Smooth muscle cell (in vitro differentiated cells): ENCODE measurements around the gene ING3. TPM values are rescaled to one million over a fixed set of nuclear protein-coding genes. Genes with fewer than 3 reads are reported as not detected.

ENCODE experiments used
- DNase-seq: peaks from one replicate; lab custom pipeline; 2025; ENCODE audit not compliant: unreplicated experiment; lab: John Stamatoyannopoulos, UW
- H2AFZ ChIP-seq: fragments of 200-600 bp; sonication (generic); 2 replicates; pipeline ENCODE4 v1.6.0; 2016; ENCODE audit warnings: antibody characterized with exemption, low read depth, mild to moderate bottlenecking
- H3F3A ChIP-seq: fragments of 200-600 bp; sonication (generic); 2 replicates; pipeline ENCODE4 v1.6.0; 2017; ENCODE audit warnings: antibody characterized with exemption, low read depth
- H3K27ac ChIP-seq: fragments of 200-600 bp; sonication (generic); 2 replicates; pipeline ENCODE4 v1.5.1; 2016; ENCODE audit warnings: low read depth, mild to moderate bottlenecking
- H3K27me3 ChIP-seq: fragments of 200-600 bp; sonication (generic); 2 replicates; pipeline ENCODE4 v1.6.1; 2016; ENCODE audit warnings: low read depth, mild to moderate bottlenecking
- H3K36me3 ChIP-seq: fragments of 200-600 bp; sonication (generic); 2 replicates; pipeline ENCODE4 v1.5.1; 2016; ENCODE audit warnings: low read depth
- H3K4me1 ChIP-seq: fragments of 200-600 bp; sonication (generic); 2 replicates; pipeline ENCODE4 v1.5.1; 2016; ENCODE audit warnings: low read depth
- H3K4me2 ChIP-seq: fragments of 200-600 bp; sonication (generic); 2 replicates; pipeline ENCODE4 v1.6.0; 2016; ENCODE audit warnings: mild to moderate bottlenecking
- H3K4me3 ChIP-seq: fragments of 200-600 bp; sonication (generic); 2 replicates; pipeline ENCODE4 v1.5.1; 2016; ENCODE audit warnings: mild to moderate bottlenecking
- H3K79me2 ChIP-seq: fragments of 200-600 bp; sonication (generic); 2 replicates; pipeline ENCODE4 v1.6.0; 2016; ENCODE audit warnings: low read depth, mild to moderate bottlenecking
- H3K9ac ChIP-seq: fragments of 200-600 bp; sonication (generic); 2 replicates; pipeline ENCODE4 v1.6.0; 2016; ENCODE audit warnings: low read depth
- H3K9me3 ChIP-seq: fragments of 200-600 bp; sonication (generic); replicated peaks from 2 replicates; pipeline ENCODE4 v1.5.1; 2016; ENCODE audit warnings: low read depth
- H4K20me1 ChIP-seq: fragments of 200-600 bp; sonication (generic); 2 replicates; pipeline ENCODE4 v1.6.0; 2016; ENCODE audit warnings: low read depth
- WGBS: methylation state at CpG from one replicate; pipeline ENCODE4 v1.1.7; 2016; ENCODE audit warnings: low lambda C conversion rate; 5-methylcytosine and 5-hydroxymethylcytosine counted together
- polyA plus RNA-seq: library from polyadenylated mRNA; unstranded; fragments of >200 nt; fragmentation: Nextera tagmentation; extraction: Ambion mirVana; gene quantifications from 2 replicates; pipeline ENCODE4 v1.2.1, GENCODE V29; 2016
- total RNA-seq: library from RNA; depleted of rRNA; stranded (reverse); fragments of >200 nt; gene quantifications from 2 replicates; pipeline ENCODE4 v1.2.3, GENCODE V29; 2014
- TF ChIP-seq, protein P1 (sequence below): fragments of 200-600 bp; sonication (generic); IDR thresholded peaks from 2 replicates; pipeline ENCODE4 v1.5.1; 2017; ENCODE audit warnings: borderline replicate concordance, mild to moderate bottlenecking, antibody characterized with exemption; ENCODE audit not compliant: insufficient read depth, poor library complexity, severe bottlenecking

Gene ING3
- total and polyA plus RNA-seq, 2 experiments from 2014 or later, result 8.4 to 11.8 TPM

DNA sequence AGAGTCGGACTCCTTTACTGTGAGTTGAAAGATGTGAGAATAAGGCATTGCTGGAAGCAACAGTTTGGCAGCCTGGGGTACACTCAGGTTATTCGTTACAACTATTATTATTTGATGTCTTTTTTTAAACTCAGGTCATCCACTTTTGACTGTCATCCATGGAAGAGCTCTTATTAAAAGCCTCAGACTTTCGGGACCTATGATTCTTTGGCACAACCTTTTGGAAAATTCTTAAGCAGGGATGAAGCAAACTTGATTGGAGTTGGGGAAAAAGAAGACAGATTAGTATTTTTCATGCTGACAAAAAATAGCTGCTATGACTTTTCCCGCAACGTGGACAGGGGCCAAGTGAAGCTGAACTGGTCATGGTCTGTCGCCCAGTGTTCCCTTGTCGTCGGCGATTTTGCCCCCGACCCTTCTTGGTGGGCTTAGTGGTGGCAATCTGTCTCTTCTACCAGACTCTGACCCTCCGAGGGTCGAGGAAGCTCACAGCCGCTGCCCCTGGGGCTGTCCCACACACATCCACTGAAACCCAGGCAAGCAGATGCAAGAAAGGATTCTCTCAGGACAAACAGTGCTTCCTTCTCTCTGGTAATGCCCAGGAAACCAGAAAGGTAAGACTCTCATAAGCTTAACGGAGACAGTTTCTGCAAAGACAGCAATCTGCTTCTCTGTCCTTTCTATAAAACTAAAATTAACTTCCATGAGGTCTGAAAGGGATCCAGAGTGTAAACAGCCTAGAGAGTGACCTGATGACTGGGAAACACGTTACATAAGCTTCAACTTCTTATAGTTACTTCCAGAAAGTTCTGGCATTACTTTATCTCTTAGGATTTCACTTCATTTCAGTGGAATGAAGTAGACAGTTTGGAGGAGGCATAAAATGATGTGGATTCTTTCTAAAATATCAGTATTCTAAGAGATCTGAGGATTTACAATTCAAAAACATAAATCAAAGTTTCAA lies 39.0 kb downstream of the ING3 start:
- peak overlapping the region; percentile 89 for H2AFZ ChIP-seq
- no peaks in the 10 kb centered on the region for H3K9me3 ChIP-seq
- peaks cover 18% of the 10 kb centered on the region for H3F3A ChIP-seq
- no peaks in the 10 kb centered on the region for H4K20me1 ChIP-seq
- H3K4me1 ChIP-seq, result peaks cover 11% of the 10 kb centered on the region
- peak overlapping the region; percentile 59 for H3K4me3 ChIP-seq
- no peaks in the 10 kb centered on the region for H3K36me3 ChIP-seq
- WGBS, result 57% methylated on average over 15 of the region's 15 CpGs
- H3K4me2 ChIP-seq, result peak overlapping the region; percentile 91
- no peak for DNase-seq
- peak overlapping the region; percentile 90 for H3K27ac ChIP-seq
- no peaks in the 10 kb centered on the region for H3K27me3 ChIP-seq
- peaks cover 30% of the 10 kb centered on the region for H3K79me2 ChIP-seq
- TF ChIP-seq, protein P1, sequence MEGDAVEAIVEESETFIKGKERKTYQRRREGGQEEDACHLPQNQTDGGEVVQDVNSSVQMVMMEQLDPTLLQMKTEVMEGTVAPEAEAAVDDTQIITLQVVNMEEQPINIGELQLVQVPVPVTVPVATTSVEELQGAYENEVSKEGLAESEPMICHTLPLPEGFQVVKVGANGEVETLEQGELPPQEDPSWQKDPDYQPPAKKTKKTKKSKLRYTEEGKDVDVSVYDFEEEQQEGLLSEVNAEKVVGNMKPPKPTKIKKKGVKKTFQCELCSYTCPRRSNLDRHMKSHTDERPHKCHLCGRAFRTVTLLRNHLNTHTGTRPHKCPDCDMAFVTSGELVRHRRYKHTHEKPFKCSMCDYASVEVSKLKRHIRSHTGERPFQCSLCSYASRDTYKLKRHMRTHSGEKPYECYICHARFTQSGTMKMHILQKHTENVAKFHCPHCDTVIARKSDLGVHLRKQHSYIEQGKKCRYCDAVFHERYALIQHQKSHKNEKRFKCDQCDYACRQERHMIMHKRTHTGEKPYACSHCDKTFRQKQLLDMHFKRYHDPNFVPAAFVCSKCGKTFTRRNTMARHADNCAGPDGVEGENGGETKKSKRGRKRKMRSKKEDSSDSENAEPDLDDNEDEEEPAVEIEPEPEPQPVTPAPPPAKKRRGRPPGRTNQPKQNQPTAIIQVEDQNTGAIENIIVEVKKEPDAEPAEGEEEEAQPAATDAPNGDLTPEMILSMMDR, result no peak
- peak overlapping the region; percentile 78 for H3K9ac ChIP-seq

DNA sequence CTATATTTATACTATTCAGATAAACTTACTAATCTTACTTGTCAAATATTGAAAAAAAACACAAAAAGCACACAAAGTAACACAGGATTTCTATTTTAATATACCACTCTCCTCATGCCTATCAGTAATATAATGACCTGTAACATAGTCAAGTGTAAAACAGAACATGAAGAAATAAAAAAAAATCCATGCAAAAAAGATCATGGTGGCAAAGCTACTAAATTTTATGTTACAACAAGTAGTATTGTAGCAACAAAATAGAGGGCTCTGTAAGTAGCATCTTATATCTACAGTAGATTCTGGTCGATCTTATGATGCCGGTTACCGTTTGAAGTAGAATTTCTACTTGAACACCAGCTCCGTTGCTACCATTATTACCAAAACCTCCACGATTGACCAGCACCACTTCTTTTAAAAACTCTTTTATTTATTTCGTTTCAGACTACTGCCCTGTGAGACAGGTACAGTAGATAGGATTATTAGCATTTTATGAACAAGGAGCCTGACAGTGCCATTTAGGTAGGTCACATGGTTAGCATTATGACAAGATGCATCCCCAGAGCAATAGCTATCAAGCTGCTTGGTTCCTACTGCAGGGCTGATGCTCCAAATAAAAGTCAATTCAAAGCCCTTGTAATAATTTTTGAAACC lies 40.0 kb downstream of the ING3 start:
- Histone ChIP-seq H3F3A (peaks cover 18% of the 10 kb centered on the region), H3K27ac (peak overlapping the region; percentile 90), H2AFZ (peak overlapping the region; percentile 26), H3K79me2 (peaks cover 36% of the 10 kb centered on the region), H3K9me3 (no peaks in the 10 kb centered on the region), H3K36me3 (no peaks in the 10 kb centered on the region), H3K4me1 (peaks cover 11% of the 10 kb centered on the region), H3K4me2 (peak overlapping the region; percentile 91), H4K20me1 (no peaks in the 10 kb centered on the region), H3K4me3 (peak overlapping the region; percentile 59), H3K9ac (peak overlapping the region; percentile 78), H3K27me3 (no peaks in the 10 kb centered on the region)
- WGBS, result 86% methylated on average over 6 of the region's 6 CpGs
- DNase-seq, result no peak
- TF ChIP-seq, protein P1, result no peak

DNA sequence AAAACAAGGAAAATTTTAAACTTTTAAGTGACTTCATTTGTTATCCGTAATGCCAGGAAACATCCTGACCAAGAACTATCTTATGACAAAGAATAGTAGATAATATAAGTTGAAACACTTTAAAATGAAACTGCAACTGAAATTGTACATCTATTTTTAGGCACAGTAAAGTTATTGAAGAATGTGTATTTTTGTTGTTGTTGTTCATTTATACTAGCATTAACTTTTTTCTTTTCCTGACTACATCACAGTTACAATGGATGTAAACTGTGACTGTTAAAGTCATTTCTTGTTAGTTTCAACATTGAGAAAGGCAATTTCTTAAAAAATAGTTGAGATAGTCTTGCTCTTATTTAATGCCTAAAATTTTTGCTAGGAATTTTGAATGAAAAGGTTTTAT lies 40.6 kb downstream of the ING3 start:
- 80% methylated on average over 1 of the region's 1 CpG for WGBS
- Histone ChIP-seq H3K36me3 (no peaks in the 10 kb centered on the region), H3K4me3 (peak overlapping the region; percentile 59), H3K4me1 (peaks cover 11% of the 10 kb centered on the region), H4K20me1 (no peaks in the 10 kb centered on the region), H3K27ac (peak overlapping the region; percentile 90), H3K9ac (peak overlapping the region; percentile 61), H3K27me3 (no peaks in the 10 kb centered on the region), H3K4me2 (peak overlapping the region; percentile 91), H3F3A (peaks cover 18% of the 10 kb centered on the region), H3K9me3 (no peaks in the 10 kb centered on the region), H3K79me2 (peaks cover 39% of the 10 kb centered on the region), H2AFZ (peak overlapping the region; percentile 26)
- DNase-seq, result no peak
- TF ChIP-seq, protein P1, result no peak
